IPS DF 6.9 (cell line): Measurements from ENCODE around the gene SV2C.

Experiments
- DNase-seq: peaks from one replicate; pipeline ENCODE4 v3.0.0-alpha.2; 2013; ENCODE audit warnings: low read depth, low spot score
- H3K27ac ChIP-seq: one replicate; pipeline ENCODE4 v1.5.1; 2013; ENCODE audit warnings: low read length, control low read depth
- H3K27me3 ChIP-seq: 2 replicates; pipeline ENCODE4 v1.6.1; 2013; ENCODE audit warnings: mild to moderate bottlenecking, low read length; ENCODE audit not compliant: control insufficient read depth, insufficient read depth
- H3K36me3 ChIP-seq: 2 replicates; pipeline ENCODE4 v1.6.1; 2013; ENCODE audit warnings: low read length; ENCODE audit not compliant: control insufficient read depth, insufficient read depth
- H3K4me1 ChIP-seq: 2 replicates; pipeline ENCODE4 v1.6.1; 2013; ENCODE audit warnings: low read length; ENCODE audit not compliant: control insufficient read depth, insufficient read depth
- H3K4me3 ChIP-seq: 2 replicates; pipeline ENCODE4 v1.5.1; 2013; ENCODE audit warnings: mild to moderate bottlenecking, low read length
- H3K9me3 ChIP-seq: 2 replicates; pipeline ENCODE4 v1.6.1; 2013; ENCODE audit warnings: low read length, inconsistent platforms; ENCODE audit not compliant: control insufficient read depth, insufficient read depth
- WGBS: extraction: QIAGEN DNeasy Blood & Tissue Kit; methylation state at CpG from one replicate; pipeline ENCODE4 v1.1.7; 2013; ENCODE audit warnings: mixed read lengths, missing lambda C conversion rate; ENCODE audit not compliant: insufficient read length, insufficient coverage; 5-methylcytosine and 5-hydroxymethylcytosine counted together

SV2C gene

GRCh38 chr5:76386360-76386759 lies 303.2 kb downstream of the SV2C start:
- H3K27ac ChIP-seq = no peak overlapping the region
- WGBS = no CpG with 5 or more reads among the region's 5 CpGs
- no peaks in the 10 kb centered on the region for H3K36me3 ChIP-seq
- H3K4me1 ChIP-seq = no peaks in the 10 kb centered on the region
- H3K9me3 ChIP-seq = no peaks in the 10 kb centered on the region
- H3K27me3 ChIP-seq = no peaks in the 10 kb centered on the region
- DNase-seq = no peak
- no peak overlapping the region for H3K4me3 ChIP-seq

DNA sequence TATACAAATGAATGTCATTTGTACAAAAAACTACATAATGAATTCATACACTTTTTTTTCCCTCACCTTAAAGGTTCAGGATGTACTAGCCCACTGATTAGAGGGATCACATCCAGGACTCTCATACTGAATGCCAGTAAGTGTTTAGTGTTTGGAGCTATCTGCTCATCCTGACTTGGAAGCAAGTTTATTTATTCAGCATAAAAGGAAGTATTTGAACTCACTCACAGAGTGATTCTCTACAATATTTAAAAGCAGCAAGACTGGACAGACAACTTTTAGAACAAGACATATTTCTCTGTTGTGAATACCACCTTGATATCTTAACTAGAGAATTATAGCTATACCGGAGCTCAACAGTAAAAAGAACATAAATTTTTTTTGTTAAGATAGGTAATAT lies 305.1 kb downstream of the SV2C start:
- Histone ChIP-seq H3K4me3 (no peak overlapping the region), H3K9me3 (no peaks in the 10 kb centered on the region), H3K4me1 (no peaks in the 10 kb centered on the region), H3K27ac (no peak overlapping the region), H3K27me3 (no peaks in the 10 kb centered on the region), H3K36me3 (no peaks in the 10 kb centered on the region)
- WGBS = no CpG with 5 or more reads among the region's 1 CpG
- no peak for DNase-seq

- DNase-seq = no peak
- Histone ChIP-seq H3K36me3 (no peaks in the 10 kb centered on the region), H3K27me3 (no peaks in the 10 kb centered on the region), H3K27ac (no peak overlapping the region), H3K4me1 (no peaks in the 10 kb centered on the region), H3K4me3 (no peak overlapping the region), H3K9me3 (no peaks in the 10 kb centered on the region)
- WGBS = no CpG with 5 or more reads among the region's 11 CpGs
Measured at GRCh38 chr5:76388791-76389512, 305.8 kb downstream of the SV2C start.

- no peaks in the 10 kb centered on the region for H3K27me3 ChIP-seq
- no CpG with 5 or more reads among the region's 13 CpGs for whole genome bisulfite sequencing
- H3K9me3 ChIP-seq = no peaks in the 10 kb centered on the region
- no peaks in the 10 kb centered on the region for H3K4me1 ChIP-seq
- no peak overlapping the region for H3K27ac ChIP-seq
- no peak overlapping the region for H3K4me3 ChIP-seq
- H3K36me3 ChIP-seq = no peaks in the 10 kb centered on the region
- no peak for DNase-seq
Measured at GRCh38 chr5:76389513-76390154, 306.5 kb downstream of the SV2C start.

- H3K36me3 ChIP-seq = no peaks in the 10 kb centered on the region
- no peak overlapping the region for H3K27ac ChIP-seq
- WGBS = no CpG with 5 or more reads among the region's 9 CpGs
- H3K9me3 ChIP-seq = no peaks in the 10 kb centered on the region
- DNase-seq = no peak
- H3K27me3 ChIP-seq = no peaks in the 10 kb centered on the region
- H3K4me3 ChIP-seq = no peak overlapping the region
- H3K4me1 ChIP-seq = no peaks in the 10 kb centered on the region
Measured at GRCh38 chr5:76391014-76391413, 307.8 kb downstream of the SV2C start.

GRCh38 chr5:76393035-76393680 lies 310.0 kb downstream of the SV2C start:
- WGBS = no CpG with 5 or more reads among the region's 5 CpGs
- Histone ChIP-seq H3K27me3 (no peaks in the 10 kb centered on the region), H3K4me1 (no peaks in the 10 kb centered on the region), H3K27ac (no peak overlapping the region), H3K4me3 (no peak overlapping the region), H3K36me3 (no peaks in the 10 kb centered on the region), H3K9me3 (no peaks in the 10 kb centered on the region)
- no peak for DNase-seq

- WGBS = no CpG with 5 or more reads among the region's 2 CpGs
- Histone ChIP-seq H3K9me3 (no peaks in the 10 kb centered on the region), H3K27me3 (no peaks in the 10 kb centered on the region), H3K4me1 (0 out of 2 replicates have a peak, but pooled peaks cover 2% of the 10 kb centered on the region), H3K36me3 (no peaks in the 10 kb centered on the region), H3K27ac (no peak overlapping the region), H3K4me3 (no peak overlapping the region)
- no peak for DNase-seq
Measured at GRCh38 chr5:76397200-76397599, 314.0 kb downstream of the SV2C start.

DNA sequence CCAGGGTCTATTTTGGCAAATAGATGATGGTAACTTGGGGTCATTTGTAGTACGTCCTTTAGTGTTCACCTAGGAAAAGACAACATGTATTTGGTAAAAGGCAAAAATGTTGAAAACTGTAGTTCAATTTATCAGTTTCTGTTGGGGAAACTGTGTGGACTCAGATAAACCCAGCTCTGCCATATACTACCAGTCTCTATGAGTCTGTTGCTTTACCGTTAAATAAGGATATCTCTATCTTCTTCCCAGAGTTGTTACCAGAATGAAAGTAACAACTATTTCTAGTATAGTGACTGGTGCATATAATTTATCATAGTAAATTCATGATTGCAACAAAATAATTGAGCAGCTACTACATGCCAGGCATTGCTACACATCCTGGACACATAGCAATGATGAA lies 316.1 kb downstream of the SV2C start:
- no peaks in the 10 kb centered on the region for H3K27me3 ChIP-seq
- no CpG with 5 or more reads among the region's 2 CpGs for WGBS

DNA sequence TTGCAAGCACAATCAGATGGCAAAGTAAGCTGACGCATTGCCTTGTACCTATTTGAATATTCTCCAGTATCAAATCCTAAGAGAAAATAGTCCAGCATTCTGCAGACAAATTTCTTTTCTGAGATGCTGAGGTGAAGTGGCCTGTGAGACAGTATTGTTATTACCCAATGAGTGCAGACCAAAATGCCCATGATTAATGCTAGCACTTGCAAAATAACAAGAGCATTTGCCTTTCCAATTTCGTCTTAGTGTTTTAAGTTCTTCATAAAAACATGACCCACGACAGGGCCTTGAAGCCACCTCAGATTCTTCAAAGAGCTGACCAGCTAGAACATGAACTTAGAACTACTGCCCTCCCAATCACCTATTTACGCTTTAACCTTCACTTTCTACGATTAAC lies 317.3 kb downstream of the SV2C start:
- Histone ChIP-seq H3K4me1 (peaks cover 7% of the 10 kb centered on the region; the same call in 1 of the 2 replicates), H3K9me3 (no peaks in the 10 kb centered on the region), H3K4me3 (no peak overlapping the region), H3K27me3 (no peaks in the 10 kb centered on the region), H3K36me3 (no peaks in the 10 kb centered on the region), H3K27ac (no peak overlapping the region)
- no peak for DNase-seq
- WGBS = 94% methylated on average over 2 of the region's 5 CpGs

More for the DNA sequence above, 316.1 kb downstream of the SV2C start:
- Histone ChIP-seq H3K9me3 (no peaks in the 10 kb centered on the region), H3K4me3 (no peak overlapping the region), H3K27ac (no peak overlapping the region), H3K36me3 (no peaks in the 10 kb centered on the region), H3K4me1 (peaks cover 4% of the 10 kb centered on the region; the same call in 1 of the 2 replicates)
- no peak for DNase-seq

DNA sequence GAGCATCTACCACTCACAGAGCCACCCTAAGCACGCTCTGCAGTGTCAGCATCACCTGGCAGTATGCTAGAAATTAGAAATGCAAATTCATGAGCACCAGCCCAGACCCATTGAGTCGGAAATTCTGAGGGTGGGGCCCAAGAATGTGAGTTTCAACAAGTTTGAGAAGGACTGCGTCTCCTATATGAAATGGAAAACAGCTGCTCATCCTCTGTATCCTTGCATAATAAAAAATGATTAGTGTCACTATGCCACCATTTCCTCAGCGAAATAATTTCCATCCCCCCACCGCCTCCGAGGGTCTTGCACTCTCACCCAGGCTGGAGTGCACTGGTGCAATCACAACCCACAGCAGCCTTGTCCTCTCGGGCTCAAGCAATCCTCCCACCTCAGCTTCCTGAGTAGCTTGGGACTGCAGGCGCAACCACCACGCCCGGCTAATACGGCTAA lies 318.6 kb downstream of the SV2C start:
- no peak overlapping the region; the same call in 1 of the 2 replicates for H3K4me3 ChIP-seq

More for the DNA sequence above, 318.6 kb downstream of the SV2C start:
- Histone ChIP-seq H3K36me3 (no peaks in the 10 kb centered on the region), H3K4me1 (peaks cover 7% of the 10 kb centered on the region; the same call in 1 of the 2 replicates), H3K27ac (no peak overlapping the region), H3K9me3 (no peaks in the 10 kb centered on the region), H3K27me3 (no peaks in the 10 kb centered on the region)
- no CpG with 5 or more reads among the region's 11 CpGs for WGBS
- DNase-seq = no peak
